IMR-90 (cell line): Measurements from ENCODE around the gene NAP1L2. TPM values are rescaled to one million over a fixed set of nuclear protein-coding genes. Genes with fewer than 3 reads are reported as not detected.

Source experiments
- polyA plus RNA-seq, 3 experiments: library from polyadenylated mRNA; depleted of rRNA; stranded (reverse); fragments of >200 nt; gene quantifications; 2 replicates each; pipeline ENCODE4 v1.2.3, GENCODE V29; 2012; ENCODE audit warnings: low replicate concordance in 1 of 3
- total RNA-seq: library from RNA; depleted of rRNA; stranded (reverse); fragments of >200 nt; gene quantifications from 2 replicates; pipeline ENCODE4 v1.2.3, GENCODE V29; 2012; rRNA removed

Gene NAP1L2
- total and polyA plus RNA-seq, 2 of the 4 experiments (the other 2 are of a cell fraction), result 0.03 TPM; not detected in 1

Other genes with a start within 250 kb of the NAP1L2 start
- not detected in 2 replicates for gene PABPC1L2B, start 211.9 kb downstream of the NAP1L2 start, total RNA-seq
- gene PABPC1L2B, start 211.9 kb downstream of the NAP1L2 start, polyA plus RNA-seq (2012; rRNA removed), result not detected in 2 replicates
- gene PABPC1L2A, start 135.3 kb downstream of the NAP1L2 start, total RNA-seq, result not detected in 2 replicates
- gene PABPC1L2A, start 135.3 kb downstream of the NAP1L2 start, polyA plus RNA-seq (2012; rRNA removed), result not detected in 2 replicates
- not detected in 2 replicates for gene CDX4, start 232.2 kb upstream of the NAP1L2 start, total RNA-seq
- gene CDX4, start 232.2 kb upstream of the NAP1L2 start, polyA plus RNA-seq (2012; rRNA removed), result not detected in 2 replicates